ENCODE results near the gene TEDC1. TPM values are rescaled to one million over a fixed set of nuclear protein-coding genes. Genes with fewer than 3 reads are reported as not detected.

TEDC1 gene
- total RNA-seq, 1 experiment from 2014 or later: 26.2 TPM

DNA sequence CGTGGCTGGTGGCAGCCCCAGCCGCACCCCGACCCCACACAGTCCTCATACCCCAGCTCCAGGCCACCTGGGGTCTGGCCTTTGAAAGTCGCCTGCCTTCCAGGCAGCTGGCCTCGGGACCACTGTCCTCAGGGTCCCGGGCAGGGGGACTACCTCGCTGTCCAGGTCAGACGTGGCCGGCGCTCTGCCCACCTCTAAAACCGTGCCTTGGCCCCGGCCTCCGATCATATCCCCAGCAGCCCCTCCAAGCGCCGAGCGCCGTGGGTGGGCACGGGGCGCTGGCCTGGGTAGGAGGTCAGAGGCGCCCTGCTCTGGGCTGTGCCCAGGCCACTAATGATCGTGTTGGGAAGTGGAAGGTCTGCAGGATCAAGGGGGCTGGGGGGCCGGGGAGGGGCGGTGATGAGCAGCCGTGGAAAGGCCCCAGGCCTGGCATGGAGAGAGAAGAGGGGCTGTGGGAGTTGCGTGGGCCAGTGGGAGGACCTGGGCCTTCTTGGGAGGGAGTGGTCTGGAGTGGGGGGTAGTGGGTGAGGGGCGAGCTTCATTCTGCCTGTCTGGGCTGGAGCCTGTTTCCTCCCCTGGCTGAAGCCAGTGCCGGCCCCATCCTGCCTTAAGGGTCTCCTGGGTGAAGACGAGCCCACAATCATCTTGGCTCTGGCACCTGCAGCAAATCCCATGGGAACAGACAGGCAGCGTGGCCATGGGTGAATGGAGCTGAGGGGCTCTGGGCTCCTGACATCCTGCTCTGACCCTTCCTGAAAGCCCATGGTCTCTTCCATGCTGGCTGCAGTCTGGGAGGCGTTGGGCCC is 40.2 kb downstream of the TEDC1 start:
- H3K36me3 Mint-ChIP-seq (ENCODE audit: insufficient read depth in 1 of 3, low read depth in 3 of 3): no peaks in the 10 kb centered on the region; a peak in 1 of 7 replicates
- Histone ChIP-seq H2AK5ac (ENCODE audit: insufficient read length, low read length) (no peak overlapping the region), H3K4me2 (ENCODE audit: insufficient read depth, insufficient read length, low read length) (no peak overlapping the region), H4K5ac (ENCODE audit: insufficient read length, low read depth, low read length) (no peak overlapping the region), H3K14ac (ENCODE audit: insufficient read depth, low read length) (no peak overlapping the region; the same call in 1 of the 2 replicates), H4K8ac (replicated peaks; ENCODE audit: insufficient read length, low read depth, low read length) (no peak overlapping the region), H2BK120ac (ENCODE audit: low read depth, low read length, poor library complexity, severe bottlenecking) (no peak overlapping the region), H3T11ph (ENCODE audit: low read length) (no peak overlapping the region), H3K27me3 (ENCODE audit: insufficient read depth, low read length) (peaks cover 10% of the 10 kb centered on the region; the same call in 1 of the 2 replicates), H3K79me1 (ENCODE audit: insufficient read depth, low read depth, low read length, poor library complexity, severe bottlenecking) (no peaks in the 10 kb centered on the region), H3K9me3 (ENCODE audit: control insufficient read depth, low read depth, low read length) (no peaks in the 10 kb centered on the region), H4K20me1 (ENCODE audit: control insufficient read depth, insufficient read depth, insufficient read length) (no peaks in the 10 kb centered on the region), H4K91ac (ENCODE audit: insufficient read length, low read depth, low read length) (no peak overlapping the region), H3K23me2 (ENCODE audit: insufficient read length, low read depth, low read length, poor library complexity, severe bottlenecking) (peaks cover 3% of the 10 kb centered on the region), H3K79me2 (ENCODE audit: insufficient read depth, low read length) (no peaks in the 10 kb centered on the region), H3K27ac (ENCODE audit: insufficient read length, low read depth, low read length) (no peak overlapping the region), H2BK12ac (ENCODE audit: insufficient read length, low read depth, low read length) (no peak overlapping the region), H3K4ac (ENCODE audit: low read depth, low read length) (no peak overlapping the region), H2BK5ac (ENCODE audit: insufficient read length, low read length) (no peak overlapping the region), H3K23ac (ENCODE audit: insufficient read length, low read depth, low read length) (no peak overlapping the region), H3K9ac (ENCODE audit: extremely low read depth, insufficient read length, low read length) (no peak overlapping the region), H3K18ac (ENCODE audit: insufficient read length, low read depth, low read length) (no peak overlapping the region), H2AFZ (ENCODE audit: low read length) (no peak overlapping the region), H3K56ac (ENCODE audit: insufficient read length, low read depth, low read length) (no peak overlapping the region), H3K4me1 (ENCODE audit: insufficient read depth, low read length) (no peaks in the 10 kb centered on the region), H2BK20ac (ENCODE audit: low read depth, low read length, poor library complexity, severe bottlenecking) (no peak overlapping the region), H2BK15ac (ENCODE audit: low read depth, low read length) (no peak overlapping the region)
- H3K4me1 Mint-ChIP-seq: no peaks in the 10 kb centered on the region
- WGBS (ENCODE audit: extremely low coverage, insufficient read length, low lambda C conversion rate): no CpG with 5 or more reads among the region's 30 CpGs
- H3K27ac Mint-ChIP-seq: no peak overlapping the region
- H3K9me3 Mint-ChIP-seq: peaks cover 0 to 48% of the 10 kb centered on the region in 2 experiments; a peak in 2 of 5 replicates
- TF ChIP-seq, protein P1, sequence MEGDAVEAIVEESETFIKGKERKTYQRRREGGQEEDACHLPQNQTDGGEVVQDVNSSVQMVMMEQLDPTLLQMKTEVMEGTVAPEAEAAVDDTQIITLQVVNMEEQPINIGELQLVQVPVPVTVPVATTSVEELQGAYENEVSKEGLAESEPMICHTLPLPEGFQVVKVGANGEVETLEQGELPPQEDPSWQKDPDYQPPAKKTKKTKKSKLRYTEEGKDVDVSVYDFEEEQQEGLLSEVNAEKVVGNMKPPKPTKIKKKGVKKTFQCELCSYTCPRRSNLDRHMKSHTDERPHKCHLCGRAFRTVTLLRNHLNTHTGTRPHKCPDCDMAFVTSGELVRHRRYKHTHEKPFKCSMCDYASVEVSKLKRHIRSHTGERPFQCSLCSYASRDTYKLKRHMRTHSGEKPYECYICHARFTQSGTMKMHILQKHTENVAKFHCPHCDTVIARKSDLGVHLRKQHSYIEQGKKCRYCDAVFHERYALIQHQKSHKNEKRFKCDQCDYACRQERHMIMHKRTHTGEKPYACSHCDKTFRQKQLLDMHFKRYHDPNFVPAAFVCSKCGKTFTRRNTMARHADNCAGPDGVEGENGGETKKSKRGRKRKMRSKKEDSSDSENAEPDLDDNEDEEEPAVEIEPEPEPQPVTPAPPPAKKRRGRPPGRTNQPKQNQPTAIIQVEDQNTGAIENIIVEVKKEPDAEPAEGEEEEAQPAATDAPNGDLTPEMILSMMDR (conservative IDR thresholded peaks at IDR 0.05): no peak
- no peak for DNase-seq
- H3K4me3 Mint-ChIP-seq: no peak overlapping the region
- H3K27me3 Mint-ChIP-seq (ENCODE audit: low read depth): peaks cover 38% of the 10 kb centered on the region

Measured in H9 (cell line).